IMR-90 (cell line): Measurements from ENCODE around the gene RAD51AP2. TPM values are rescaled to one million over a fixed set of nuclear protein-coding genes. Genes with fewer than 3 reads are reported as not detected.

ENCODE experiments used
- ATAC-seq: fragments of 200-7000 bp; cut with Tn5 transposase; 2 replicates; pipeline ENCODE4 v1.9.1; 2020; ENCODE audit warnings: low read depth, mild to moderate bottlenecking, moderate library complexity
- BruUV-seq: library from RNA; stranded (reverse); fragments of 400-500 nt; replicated peaks from 2 replicates; lab custom pipeline; 2021; lab: Mats Ljungman, UMichigan
- CTCF ChIA-PET: fragments of 300-600 bp; formaldehyde crosslinking; extraction: SDS; loops from one replicate; lab custom pipeline; 2021; ENCODE audit warnings: antibody characterized with exemption; lab: Yijun Ruan, JAX
- POLR2A ChIA-PET: fragments of 300-600 bp; sonication (Branson Sonifier 250); formaldehyde crosslinking; loops from one replicate; lab custom pipeline; 2022; ENCODE audit warnings: antibody characterized with exemption; ENCODE audit not compliant: unreplicated experiment; lab: Charles Lee
- DNase-seq: peaks from one replicate; pipeline ENCODE4 v3.0.0; 2013
- H2AFZ ChIP-seq: replicated peaks from 2 replicates; pipeline ENCODE3; 2013; ENCODE audit warnings: low read length, mild to moderate bottlenecking; ENCODE audit not compliant: poor library complexity
- H2AK5ac ChIP-seq: 2 replicates; pipeline ENCODE4 v1.6.1; 2013; ENCODE audit warnings: low read depth, low read length, inconsistent platforms
- H2AK9ac ChIP-seq: replicated peaks from 2 replicates; pipeline ENCODE3; 2013; ENCODE audit warnings: mild to moderate bottlenecking, low read depth, low read length, moderate library complexity; ENCODE audit not compliant: poor library complexity
- H2BK120ac ChIP-seq: 2 replicates; pipeline ENCODE4 v1.6.1; 2013; ENCODE audit warnings: low read depth, low read length, inconsistent platforms
- H2BK15ac ChIP-seq: 3 replicates; pipeline ENCODE4 v1.6.1; 2013; ENCODE audit warnings: low read depth, low read length, inconsistent platforms
- H2BK20ac ChIP-seq: 2 replicates; pipeline ENCODE4 v1.6.1; 2013; ENCODE audit warnings: low read depth, mild to moderate bottlenecking, inconsistent platforms, low read length, moderate library complexity
- H2BK5ac ChIP-seq: 2 replicates; pipeline ENCODE4 v1.6.1; 2013; ENCODE audit warnings: mild to moderate bottlenecking, low read depth, low read length, inconsistent platforms; ENCODE audit not compliant: poor library complexity, severe bottlenecking
- H3K14ac ChIP-seq: replicated peaks from 2 replicates; pipeline ENCODE4 v1.6.1; 2013; ENCODE audit warnings: low read depth, low read length, inconsistent platforms
- H3K18ac ChIP-seq: 2 replicates; pipeline ENCODE4 v1.6.1; 2013; ENCODE audit warnings: low read depth, low read length, control low read depth
- H3K23ac ChIP-seq: 2 replicates; pipeline ENCODE4 v1.6.1; 2013; ENCODE audit warnings: low read depth, low read length, inconsistent platforms
- H3K27ac ChIP-seq: 2 replicates; pipeline ENCODE4 v1.5.1; 2013; ENCODE audit warnings: mild to moderate bottlenecking, control low read depth, low read length; ENCODE audit not compliant: insufficient read depth
- H3K27me3 ChIP-seq: 2 replicates; pipeline ENCODE4 v1.6.1; 2013; ENCODE audit warnings: low read length; ENCODE audit not compliant: control insufficient read depth, insufficient read depth
- H3K36me3 ChIP-seq: 2 replicates; pipeline ENCODE4 v1.6.1; 2013; ENCODE audit warnings: low read length, mixed read lengths; ENCODE audit not compliant: control insufficient read depth, insufficient read depth
- H3K4ac ChIP-seq: 2 replicates; pipeline ENCODE4 v1.6.1; 2013; ENCODE audit warnings: low read depth, low read length, inconsistent platforms
- H3K4me1 ChIP-seq: 2 replicates; pipeline ENCODE4 v1.6.1; 2013; ENCODE audit warnings: low read length, mixed read lengths; ENCODE audit not compliant: control insufficient read depth, insufficient read depth
- H3K4me2 ChIP-seq: 2 replicates; pipeline ENCODE4 v1.6.1; 2013; ENCODE audit warnings: low read depth, mild to moderate bottlenecking, control low read depth, low read length, moderate library complexity
- H3K4me3 ChIP-seq: 2 replicates; pipeline ENCODE4 v1.5.1; 2013; ENCODE audit warnings: low read depth, mild to moderate bottlenecking, control low read depth, low read length, moderate library complexity; ENCODE audit not compliant: insufficient read depth
- H3K56ac ChIP-seq: 2 replicates; pipeline ENCODE4 v1.6.1; 2013; ENCODE audit warnings: low read length, inconsistent platforms; ENCODE audit not compliant: insufficient read depth; ENCODE audit errors: extremely low read depth
- H3K79me1 ChIP-seq, 2 experiments: 2 replicates each; pipeline ENCODE4 v1.6.1; 2013; ENCODE audit warnings: low read length in 2 of 2, inconsistent platforms in 1 of 2, low read depth in 1 of 2
- H3K9ac ChIP-seq: 2 replicates; pipeline ENCODE4 v1.6.1; 2013; ENCODE audit warnings: low read depth, low read length, control low read depth
- H3K9me1 ChIP-seq: 2 replicates; pipeline ENCODE4 v1.6.1; 2013; ENCODE audit warnings: low read length, inconsistent platforms; ENCODE audit not compliant: insufficient read depth
- H3K9me3 ChIP-seq: 2 replicates; pipeline ENCODE4 v1.6.1; 2013; ENCODE audit warnings: low read length; ENCODE audit not compliant: control insufficient read depth, insufficient read depth
- H4K20me1 ChIP-seq: 2 replicates; pipeline ENCODE4 v1.6.1; 2013; ENCODE audit warnings: low read length, inconsistent platforms; ENCODE audit not compliant: insufficient read depth
- H4K5ac ChIP-seq: 2 replicates; pipeline ENCODE4 v1.6.1; 2013; ENCODE audit warnings: mild to moderate bottlenecking, low read depth, low read length, control low read depth
- H4K8ac ChIP-seq, 2 experiments: 2 replicates each; pipeline ENCODE4 v1.6.1; 2013; ENCODE audit warnings: low read depth in 2 of 2, low read length in 2 of 2, control low read depth in 1 of 2, inconsistent platforms in 1 of 2
- H4K91ac ChIP-seq: 2 replicates; pipeline ENCODE4 v1.6.1; 2013; ENCODE audit warnings: low read depth, low read length, inconsistent platforms; ENCODE audit not compliant: insufficient read depth
- MAFK ChIP-seq: IDR thresholded peaks from 2 replicates; pipeline ENCODE4 v1.6.1; 2012; ENCODE audit warnings: low read depth, low read length, improper control_type of control experiment
- MAZ ChIP-seq: IDR thresholded peaks from 2 replicates; pipeline ENCODE4 v1.6.1; 2012; ENCODE audit warnings: low read depth, mild to moderate bottlenecking, low read length, improper control_type of control experiment, moderate library complexity, borderline replicate concordance
- WGBS, 2 experiments: methylation state at CpG; one replicate each; pipeline versions ENCODE4 v1.1.5 to v1.1.7; 2013; ENCODE audit warnings: missing lambda C conversion rate in 2 of 2; ENCODE audit not compliant: insufficient read length in 1 of 2; ENCODE audit errors: extremely low coverage in 2 of 2; 5-methylcytosine and 5-hydroxymethylcytosine counted together
- dilution Hi-C: fragments of 300-500 bp; cut with HindIII; formaldehyde crosslinking; loops from one replicate; pipeline ENCODE4 v1.14.3; 2018; ENCODE audit warnings: low sequenced_read_pairs; ENCODE audit not compliant: unreplicated experiment
- in situ Hi-C: fragments of 300-500 bp; cut with MboI; formaldehyde crosslinking; loops from 3 replicates; pipeline ENCODE4 v1.14.3; 2019; ENCODE audit warnings: low sequenced_read_pairs, inconsistent platforms, mixed read lengths
- intact Hi-C: fragments of 100-400 bp; cut with micrococcal nuclease; formaldehyde crosslinking; loops from 2 replicates; pipeline ENCODE4 v1.10.0; 2022
- polyA plus RNA-seq, 3 experiments: library from polyadenylated mRNA; depleted of rRNA; stranded (reverse); fragments of >200 nt; gene quantifications; 2 replicates each; pipeline ENCODE4 v1.2.3, GENCODE V29; 2012; ENCODE audit warnings: low replicate concordance in 1 of 3
- total RNA-seq: library from RNA; depleted of rRNA; stranded (reverse); fragments of >200 nt; gene quantifications from 2 replicates; pipeline ENCODE4 v1.2.3, GENCODE V29; 2012
- TF ChIP-seq, protein P1 (sequence below): conservative IDR thresholded peaks from 2 replicates; pipeline ENCODE4 v1.5.1; 2012; ENCODE audit warnings: mild to moderate bottlenecking, low read depth, low read length, improper control_type of control experiment

Gene RAD51AP2
- total and polyA plus RNA-seq, 2 of the 4 experiments (the other 2 are of a cell fraction) = not detected

GRCh38 chr2:17522303-17522702 is 4.1 kb upstream of the RAD51AP2 start:
- H3K4ac ChIP-seq = no peak overlapping the region
- ChIA-PET CTCF (no interaction called here), POLR2A (no interaction called here)
- 100% methylated on average over 1 of the region's 6 CpGs; no CpG with 5 or more reads in 1 of the 2 experiments for WGBS, 2 experiments
- H3K36me3 ChIP-seq = no peaks in the 10 kb centered on the region
- H3K79me1 ChIP-seq = no peaks in the 10 kb centered on the region
- no peak overlapping the region for H2AK5ac ChIP-seq
- no peaks in the 10 kb centered on the region for H4K20me1 ChIP-seq
- H2BK15ac ChIP-seq = no peak overlapping the region
- H2AFZ ChIP-seq = no peak overlapping the region
- TF ChIP-seq, protein P1, sequence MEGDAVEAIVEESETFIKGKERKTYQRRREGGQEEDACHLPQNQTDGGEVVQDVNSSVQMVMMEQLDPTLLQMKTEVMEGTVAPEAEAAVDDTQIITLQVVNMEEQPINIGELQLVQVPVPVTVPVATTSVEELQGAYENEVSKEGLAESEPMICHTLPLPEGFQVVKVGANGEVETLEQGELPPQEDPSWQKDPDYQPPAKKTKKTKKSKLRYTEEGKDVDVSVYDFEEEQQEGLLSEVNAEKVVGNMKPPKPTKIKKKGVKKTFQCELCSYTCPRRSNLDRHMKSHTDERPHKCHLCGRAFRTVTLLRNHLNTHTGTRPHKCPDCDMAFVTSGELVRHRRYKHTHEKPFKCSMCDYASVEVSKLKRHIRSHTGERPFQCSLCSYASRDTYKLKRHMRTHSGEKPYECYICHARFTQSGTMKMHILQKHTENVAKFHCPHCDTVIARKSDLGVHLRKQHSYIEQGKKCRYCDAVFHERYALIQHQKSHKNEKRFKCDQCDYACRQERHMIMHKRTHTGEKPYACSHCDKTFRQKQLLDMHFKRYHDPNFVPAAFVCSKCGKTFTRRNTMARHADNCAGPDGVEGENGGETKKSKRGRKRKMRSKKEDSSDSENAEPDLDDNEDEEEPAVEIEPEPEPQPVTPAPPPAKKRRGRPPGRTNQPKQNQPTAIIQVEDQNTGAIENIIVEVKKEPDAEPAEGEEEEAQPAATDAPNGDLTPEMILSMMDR = no peak
- no peak for TF ChIP-seq MAZ
- peak; percentile 37 for TF ChIP-seq MAFK
- H2BK120ac ChIP-seq = no peak overlapping the region
- intact Hi-C loops (no loop called here), dilution Hi-C loops (no loop called here), in situ Hi-C loops (no loop called here)
- H3K27me3 ChIP-seq = no peaks in the 10 kb centered on the region
- H3K4me2 ChIP-seq = no peak overlapping the region
- no peak overlapping the region for H4K8ac ChIP-seq
- no peak overlapping the region for H2AK9ac ChIP-seq
- no peaks in the 10 kb centered on the region for H3K9me1 ChIP-seq
- no peak overlapping the region for H3K4me3 ChIP-seq
- H3K4me1 ChIP-seq = no peaks in the 10 kb centered on the region
- H3K56ac ChIP-seq = no peak overlapping the region
- no peak for DNase-seq
- BruUV-seq = no TSS peak
- H3K23ac ChIP-seq = no peak overlapping the region
- no peak overlapping the region for H3K18ac ChIP-seq
- no peak overlapping the region for H4K5ac ChIP-seq
- H3K27ac ChIP-seq = no peak overlapping the region
- no peak overlapping the region for H2BK20ac ChIP-seq
- ATAC-seq = no peak
- no peaks in the 10 kb centered on the region for H3K9me3 ChIP-seq
- no peak overlapping the region for H2BK5ac ChIP-seq
- no peak overlapping the region for H4K91ac ChIP-seq
- no peak overlapping the region for H3K9ac ChIP-seq
- no peak overlapping the region for H3K14ac ChIP-seq
